K562 (cell line): ENCODE data around the gene TMEM38B. TPM values are rescaled to one million over a fixed set of nuclear protein-coding genes. Genes with fewer than 3 reads are reported as not detected.

ENCODE experiments used
- ATAC-seq: fragments of 200-7000 bp; cut with Tn5 transposase; 3 replicates; pipeline ENCODE4 v1.9.1; 2020; ENCODE audit warnings: moderate library complexity
- BruUV-seq: library from RNA; stranded (reverse); fragments of 400-500 nt; replicated peaks from 2 replicates; lab custom pipeline; 2021; lab: Mats Ljungman, UMichigan
- CTCF ChIA-PET: fragments of 300-600 bp; formaldehyde crosslinking; extraction: SDS; loops from one replicate; lab custom pipeline; 2021; ENCODE audit warnings: low intra/inter-chr PET ratio; lab: Yijun Ruan, JAX
- POLR2A ChIA-PET: fragments of 300-600, 350-650 bp; sonication (Branson Sonifier 250); formaldehyde crosslinking; extraction: SDS; loops from one replicate; lab custom pipeline; 2021; ENCODE audit warnings: antibody characterized with exemption, inconsistent platforms; lab: Yijun Ruan, JAX
- DNase-seq, 4 experiments: peaks; one replicate each; pipeline versions ENCODE4 v3.0.0 to v3.0.0-alpha.2; 2011 to 2018; ENCODE audit warnings: low spot score in 3 of 4, mixed read lengths in 3 of 4; ENCODE audit errors: extremely low read depth in 1 of 4
- FAIRE-seq: peaks from 2 replicates; lab custom pipeline; 2011; peaks lifted over from hg19 to GRCh38; lab: Jason Lieb, UNC
- H2AFZ ChIP-seq: 2 replicates; pipeline ENCODE4 v1.6.0; 2011; ENCODE audit warnings: low read depth, low read length, control low read depth, inconsistent platforms
- H3K27ac ChIP-seq: fragments of 200-600 bp; 3 replicates; pipeline ENCODE4 v1.8.0; 2011; ENCODE audit warnings: low read depth, mild to moderate bottlenecking, control low read depth, inconsistent platforms, low read length, moderate library complexity, mixed read lengths; ENCODE audit errors: extremely low read depth
- H3K27me3 ChIP-seq, 2 experiments: fragments of 300-600 bp in 1 of 2; 2 replicates in 1 of 2; 3 replicates in 1 of 2; pipeline versions ENCODE4 v1.6.0 to v1.8.0; 2011; ENCODE audit warnings: inconsistent platforms in 2 of 2, low read length in 2 of 2, mild to moderate bottlenecking in 1 of 2, mixed read lengths in 1 of 2, moderate library complexity in 1 of 2; ENCODE audit not compliant: control insufficient read depth in 2 of 2, insufficient read depth in 2 of 2
- H3K36me3 ChIP-seq: fragments of 300-600 bp; 3 replicates; pipeline ENCODE4 v1.8.0; 2011; ENCODE audit warnings: mild to moderate bottlenecking, low read length, inconsistent platforms; ENCODE audit not compliant: control insufficient read depth, insufficient read depth
- H3K4me1 ChIP-seq, 2 experiments: fragments of 200-600 bp in 1 of 2; replicated peaks in 1 of 2; 2 replicates in 1 of 2; 3 replicates in 1 of 2; pipeline versions ENCODE4 v1.5.1 to v1.8.0; 2011; ENCODE audit warnings: inconsistent platforms in 2 of 2, low read length in 2 of 2, mild to moderate bottlenecking in 1 of 2, mixed read lengths in 1 of 2, moderate library complexity in 1 of 2; ENCODE audit not compliant: control insufficient read depth in 2 of 2, insufficient read depth in 2 of 2
- H3K4me2 ChIP-seq: 2 replicates; pipeline ENCODE4 v1.6.1; 2011; ENCODE audit warnings: low read length, control low read depth, inconsistent platforms, mixed read lengths; ENCODE audit not compliant: insufficient read depth
- H3K4me3 ChIP-seq: fragments of 200-600 bp; sonication (generic), shearing (Covaris generic); 2 replicates; pipeline ENCODE4 v1.5.1; 2016; ENCODE audit warnings: control low read depth, inconsistent platforms
- H3K79me2 ChIP-seq: fragments of 200-600 bp; 3 replicates; pipeline ENCODE4 v1.8.0; 2011; ENCODE audit warnings: low read length, inconsistent platforms; ENCODE audit not compliant: control insufficient read depth, insufficient read depth
- H3K9ac ChIP-seq, 2 experiments: 2 replicates each; pipeline versions ENCODE4 v1.6.0 to v1.6.1; 2011; ENCODE audit warnings: low read depth in 2 of 2, low read length in 2 of 2, control low read depth in 1 of 2, inconsistent platforms in 1 of 2, mild to moderate bottlenecking in 1 of 2, mixed read lengths in 1 of 2; ENCODE audit not compliant: insufficient read depth in 1 of 2
- H3K9me1 ChIP-seq: one replicate; pipeline ENCODE4 v1.6.0; 2011; ENCODE audit warnings: inconsistent platforms, mild to moderate bottlenecking, low read length, moderate library complexity; ENCODE audit not compliant: control insufficient read depth, insufficient read depth
- H3K9me3 ChIP-seq: replicated peaks from 2 replicates; pipeline ENCODE4 v1.5.1; 2011; ENCODE audit warnings: low read depth, low read length, inconsistent platforms; ENCODE audit not compliant: control insufficient read depth, insufficient read depth
- H4K20me1 ChIP-seq: replicated peaks from 2 replicates; pipeline ENCODE4 v1.6.1; 2011; ENCODE audit warnings: low read length, inconsistent platforms, mixed read lengths; ENCODE audit not compliant: control insufficient read depth, insufficient read depth
- ARID2 ChIP-seq: fragments of 450-650 bp; IDR thresholded peaks from 2 replicates; pipeline ENCODE4 v1.6.1; 2017; ENCODE audit warnings: antibody characterized with exemption, mild to moderate bottlenecking
- CHD4 ChIP-seq: fragments of 200-600 bp; sonication (generic); IDR thresholded peaks from 3 replicates; pipeline ENCODE4 v1.6.1; 2012; ENCODE audit warnings: low read depth, mild to moderate bottlenecking, mixed read lengths, low read length, inconsistent platforms; ENCODE audit not compliant: insufficient read depth, insufficient replicate concordance, poor library complexity, severe bottlenecking
- CREM ChIP-seq: IDR thresholded peaks from 2 replicates; pipeline ENCODE4 v1.6.1; 2014; ENCODE audit warnings: antibody characterized with exemption, low read depth
- ELF1 ChIP-seq: fragments of 200-800 bp; sonication (Bioruptor generic); IDR thresholded peaks from 2 replicates; pipeline ENCODE4 v1.6.1; 2016; ENCODE audit warnings: missing genetic modification characterization, missing compliant biosample characterization
- MLLT1 ChIP-seq, 2 experiments: fragments of 450-650 bp; IDR thresholded peaks; 2 replicates each; pipeline ENCODE4 v1.6.1; 2016
- RBM25 ChIP-seq: fragments of 200-400 bp; formaldehyde crosslinking; IDR thresholded peaks from 2 replicates; pipeline ENCODE4 v1.6.1; 2018; ENCODE audit warnings: low read length, low read depth, moderate library complexity; ENCODE audit not compliant: severe bottlenecking
- ZNF551 ChIP-seq: fragments of 250-450 bp; sonication (Bioruptor Pico); IDR thresholded peaks from 2 replicates; pipeline ENCODE4 v1.5.0; 2021; ENCODE audit warnings: mild to moderate bottlenecking, moderate library complexity
- WGBS: fragments of 100-300 bp; shearing (Covaris generic); methylation state at CpG from one replicate; pipeline ENCODE4 v1.1.6; 2016; ENCODE audit warnings: low coverage, mixed read lengths; ENCODE audit not compliant: insufficient coverage; ENCODE audit errors: missing lambda C conversion rate; 5-methylcytosine and 5-hydroxymethylcytosine counted together
- in situ Hi-C: fragments of 300-500 bp; cut with MboI; formaldehyde crosslinking; loops from 4 replicates; pipeline ENCODE4 v1.15.0; 2018; ENCODE audit warnings: inconsistent platforms, mixed read lengths
- intact Hi-C: fragments of 100-400 bp; cut with micrococcal nuclease; formaldehyde crosslinking; loops from 2 replicates; pipeline ENCODE4 v1.14.2; 2022
- polyA plus RNA-seq, 8 experiments: library from polyadenylated mRNA; depleted of rRNA in 4 of 8; stranded (reverse) in 5 of 8; unstranded in 3 of 8; fragments of >200 nt; fragmentation: Nextera tagmentation in 2 of 8; fragmentation: Illumina TruSeq in 1 of 8; extraction: Ambion mirVana in 2 of 8; extraction: Trizol in 1 of 8; gene quantifications; 2 replicates each; pipeline versions ENCODE4 v1.2.1 to v1.2.3, GENCODE V29; 2011 to 2014; ENCODE audit warnings: inconsistent platforms in 1 of 8, missing spikeins in 1 of 8
- total RNA-seq, 7 experiments: library from RNA; depleted of rRNA in 6 of 7; stranded (reverse); fragments of >200 nt in 6 of 7; fragmentation: Illumina TruSeq in 2 of 7; extraction: Trizol in 2 of 7; gene quantifications; 2 replicates each; pipeline versions ENCODE4 v1.2.1 to v1.2.3, GENCODE V29; 2011 to 2021; ENCODE audit warnings: low replicate concordance in 1 of 7
- TF ChIP-seq, protein P1 (sequence below): fragments of 450-650 bp; IDR thresholded peaks from 2 replicates; pipeline ENCODE4 v1.6.1; 2017; ENCODE audit warnings: antibody characterized with exemption
- TF ChIP-seq, protein P2 (sequence below): fragments of 250-450 bp; sonication (Bioruptor Pico); IDR thresholded peaks from 2 replicates; pipeline ENCODE4 v1.9.0; 2021; ENCODE audit warnings: mild to moderate bottlenecking
- TF ChIP-seq, protein P3 (sequence below): sonication (generic); formaldehyde crosslinking; IDR thresholded peaks from 2 replicates; pipeline ENCODE4 v1.8.1; 2022; ENCODE audit warnings: missing genetic modification reagents
- TF ChIP-seq, protein P4 (sequence below): sonication (generic); formaldehyde crosslinking; IDR thresholded peaks from 2 replicates; pipeline ENCODE4 v1.8.1; 2023; ENCODE audit warnings: mild to moderate bottlenecking, missing genetic modification reagents

The TMEM38B gene
- total and polyA plus RNA-seq, 9 of the 15 experiments (the other 6 are each of a cell fraction or from before 2014, with no cell fraction given), result 26.0 to 57.5 (median 38.5) TPM

GRCh38 chr9:105663914-105664313 is 30.4 kb upstream of the TMEM38B start:
- ATAC-seq (no peak), FAIRE-seq (no peak), DNase-seq (no peak)
- Histone ChIP-seq H3K79me2 (no peaks in the 10 kb centered on the region), H3K9ac (no peak overlapping the region), H3K4me3 (no peak overlapping the region), H4K20me1 (no peaks in the 10 kb centered on the region; the same call in 1 of the 2 replicates), H3K27ac (no peak overlapping the region), H3K4me1 (no peaks in the 10 kb centered on the region), H2AFZ (no peak overlapping the region), H3K4me2 (no peak overlapping the region), H3K27me3 (no peaks in the 10 kb centered on the region), H3K9me1 (no peaks in the 10 kb centered on the region), H3K9me3 (no peaks in the 10 kb centered on the region), H3K36me3 (no peaks in the 10 kb centered on the region)
- ChIA-PET CTCF (no interaction called here), POLR2A (no interaction called here)
- 33% methylated on average over 5 of the region's 5 CpGs for WGBS
- no peak for TF ChIP-seq MLLT1 (IDR thresholded peaks at IDR 0.05)
- no peak for TF ChIP-seq CREM
- TF ChIP-seq, protein P1, sequence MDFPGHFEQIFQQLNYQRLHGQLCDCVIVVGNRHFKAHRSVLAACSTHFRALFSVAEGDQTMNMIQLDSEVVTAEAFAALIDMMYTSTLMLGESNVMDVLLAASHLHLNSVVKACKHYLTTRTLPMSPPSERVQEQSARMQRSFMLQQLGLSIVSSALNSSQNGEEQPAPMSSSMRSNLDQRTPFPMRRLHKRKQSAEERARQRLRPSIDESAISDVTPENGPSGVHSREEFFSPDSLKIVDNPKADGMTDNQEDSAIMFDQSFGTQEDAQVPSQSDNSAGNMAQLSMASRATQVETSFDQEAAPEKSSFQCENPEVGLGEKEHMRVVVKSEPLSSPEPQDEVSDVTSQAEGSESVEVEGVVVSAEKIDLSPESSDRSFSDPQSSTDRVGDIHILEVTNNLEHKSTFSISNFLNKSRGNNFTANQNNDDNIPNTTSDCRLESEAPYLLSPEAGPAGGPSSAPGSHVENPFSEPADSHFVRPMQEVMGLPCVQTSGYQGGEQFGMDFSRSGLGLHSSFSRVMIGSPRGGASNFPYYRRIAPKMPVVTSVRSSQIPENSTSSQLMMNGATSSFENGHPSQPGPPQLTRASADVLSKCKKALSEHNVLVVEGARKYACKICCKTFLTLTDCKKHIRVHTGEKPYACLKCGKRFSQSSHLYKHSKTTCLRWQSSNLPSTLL, result no peak
- no peak for TF ChIP-seq ARID2
- no peak for TF ChIP-seq RBM25
- TF ChIP-seq, protein P2, sequence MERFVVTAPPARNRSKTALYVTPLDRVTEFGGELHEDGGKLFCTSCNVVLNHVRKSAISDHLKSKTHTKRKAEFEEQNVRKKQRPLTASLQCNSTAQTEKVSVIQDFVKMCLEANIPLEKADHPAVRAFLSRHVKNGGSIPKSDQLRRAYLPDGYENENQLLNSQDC, result no peak
- no peak for TF ChIP-seq CHD4
- no peak for TF ChIP-seq ZNF551 (CRISPR knock-in tag)
- TF ChIP-seq, protein P3, sequence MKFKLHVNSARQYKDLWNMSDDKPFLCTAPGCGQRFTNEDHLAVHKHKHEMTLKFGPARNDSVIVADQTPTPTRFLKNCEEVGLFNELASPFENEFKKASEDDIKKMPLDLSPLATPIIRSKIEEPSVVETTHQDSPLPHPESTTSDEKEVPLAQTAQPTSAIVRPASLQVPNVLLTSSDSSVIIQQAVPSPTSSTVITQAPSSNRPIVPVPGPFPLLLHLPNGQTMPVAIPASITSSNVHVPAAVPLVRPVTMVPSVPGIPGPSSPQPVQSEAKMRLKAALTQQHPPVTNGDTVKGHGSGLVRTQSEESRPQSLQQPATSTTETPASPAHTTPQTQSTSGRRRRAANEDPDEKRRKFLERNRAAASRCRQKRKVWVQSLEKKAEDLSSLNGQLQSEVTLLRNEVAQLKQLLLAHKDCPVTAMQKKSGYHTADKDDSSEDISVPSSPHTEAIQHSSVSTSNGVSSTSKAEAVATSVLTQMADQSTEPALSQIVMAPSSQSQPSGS (CRISPR knock-in tag), result no peak
- TF ChIP-seq, protein P4, sequence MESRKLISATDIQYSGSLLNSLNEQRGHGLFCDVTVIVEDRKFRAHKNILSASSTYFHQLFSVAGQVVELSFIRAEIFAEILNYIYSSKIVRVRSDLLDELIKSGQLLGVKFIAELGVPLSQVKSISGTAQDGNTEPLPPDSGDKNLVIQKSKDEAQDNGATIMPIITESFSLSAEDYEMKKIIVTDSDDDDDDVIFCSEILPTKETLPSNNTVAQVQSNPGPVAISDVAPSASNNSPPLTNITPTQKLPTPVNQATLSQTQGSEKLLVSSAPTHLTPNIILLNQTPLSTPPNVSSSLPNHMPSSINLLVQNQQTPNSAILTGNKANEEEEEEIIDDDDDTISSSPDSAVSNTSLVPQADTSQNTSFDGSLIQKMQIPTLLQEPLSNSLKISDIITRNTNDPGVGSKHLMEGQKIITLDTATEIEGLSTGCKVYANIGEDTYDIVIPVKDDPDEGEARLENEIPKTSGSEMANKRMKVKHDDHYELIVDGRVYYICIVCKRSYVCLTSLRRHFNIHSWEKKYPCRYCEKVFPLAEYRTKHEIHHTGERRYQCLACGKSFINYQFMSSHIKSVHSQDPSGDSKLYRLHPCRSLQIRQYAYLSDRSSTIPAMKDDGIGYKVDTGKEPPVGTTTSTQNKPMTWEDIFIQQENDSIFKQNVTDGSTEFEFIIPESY (CRISPR knock-in tag), result no peak
- TF ChIP-seq ELF1 (tag), result no peak
- BruUV-seq, result no TSS peak
- in situ Hi-C loops, result no loop called here
- intact Hi-C loops, result no loop called here
